GM12865 (cell line): ENCODE measurements around the gene ATN1.

Experiments used
- DNase-seq: peaks from one replicate; pipeline ENCODE4 v3.0.0; 2010; ENCODE audit warnings: low read depth
- H3K4me3 ChIP-seq: 2 replicates; pipeline ENCODE4 v1.5.1; 2011; ENCODE audit warnings: mild to moderate bottlenecking, low read depth, low read length, control low read depth
- CTCF ChIP-seq: IDR thresholded peaks from 2 replicates; pipeline ENCODE4 v1.5.1; 2011; ENCODE audit warnings: low read length, control low read depth, low read depth, inconsistent platforms; ENCODE audit not compliant: insufficient read depth; ENCODE audit errors: missing control alignments

ATN1 gene

GRCh38 chr12:6987956-6988553 is 60.3 kb downstream of the ATN1 start:
- no peak for DNase-seq
- H3K4me3 ChIP-seq: no peak overlapping the region
- TF ChIP-seq CTCF: no peak
